IPS-18c (cell line): Measurements from ENCODE around the gene RNF150.
"Not testable (repeated sequence)": the region's sequence is repeated elsewhere in the genome, so short reads cannot be mapped to it uniquely, and the experiment has no call there.

ENCODE experiments used
- H3K4me3 ChIP-seq: 2 replicates; pipeline ENCODE4 v1.7.0; 2013; ENCODE audit warnings: low read depth, mild to moderate bottlenecking, low read length, moderate library complexity; ENCODE audit not compliant: insufficient read depth
- H3K9me3 ChIP-seq: one replicate; pipeline ENCODE4 v1.6.1; 2013; ENCODE audit warnings: mild to moderate bottlenecking, low read length, moderate library complexity; ENCODE audit not compliant: control insufficient read depth, insufficient read depth

The RNF150 gene

DNA sequence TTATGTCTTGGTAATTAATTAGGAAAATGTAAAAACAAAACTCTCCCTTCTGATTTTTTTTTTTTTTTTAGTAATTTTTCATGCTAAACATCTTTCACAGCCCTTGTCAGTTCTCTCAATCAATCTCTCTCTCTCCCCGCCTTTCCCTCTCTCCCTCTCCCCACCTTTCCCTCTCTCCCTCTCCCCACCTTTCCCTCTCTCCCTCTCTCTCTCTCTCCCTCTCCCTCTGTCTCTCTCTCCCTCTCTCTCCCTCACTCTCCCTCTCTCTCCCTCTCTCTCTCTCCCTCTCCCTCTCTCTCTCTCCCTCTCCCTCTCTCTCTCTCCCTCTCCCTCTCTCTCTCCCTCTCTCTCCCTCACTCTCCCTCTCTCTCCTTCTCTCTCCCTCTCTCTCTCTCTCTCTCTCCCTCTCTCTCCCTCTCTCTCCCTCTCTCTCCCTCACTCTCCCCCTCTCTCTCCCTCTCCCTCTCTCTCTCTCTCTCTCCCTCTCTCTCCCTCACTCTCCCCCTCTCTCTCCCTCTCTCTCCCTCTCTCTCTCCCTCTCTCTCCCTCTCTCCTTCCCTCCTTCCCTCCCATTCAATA lies 322.6 kb downstream of the RNF150 start:
- not testable (repeated sequence) for H3K9me3 ChIP-seq, H3K4me3 ChIP-seq
